Transverse colon (tissue), 4 donors: Measurements from ENCODE around the gene SCD5. TPM values are rescaled to one million over a fixed set of nuclear protein-coding genes. Genes with fewer than 3 reads are reported as not detected.

Experiments used
- DNase-seq: peaks from one replicate; pipeline ENCODE4 v3.0.0-alpha.2; 2019
- H3K27ac ChIP-seq, 4 donors: fragments of 200-600 bp; sonication (generic); 2 replicates each; pipeline ENCODE4 v1.5.1; 2016 to 2018; ENCODE audit warnings: inconsistent platforms in 4 of 4
- H3K27me3 ChIP-seq: fragments of 200-600 bp; sonication (generic); 2 replicates; pipeline ENCODE4 v1.5.1; 2017; ENCODE audit warnings: inconsistent platforms
- H3K36me3 ChIP-seq, 4 donors: fragments of 200-600 bp; sonication (generic); 2 replicates each; pipeline ENCODE4 v1.5.1; 2017 to 2019; ENCODE audit warnings: inconsistent platforms in 4 of 4
- H3K4me1 ChIP-seq, 4 donors: fragments of 200-600 bp; sonication (generic); 2 replicates each; pipeline ENCODE4 v1.5.1; 2017 to 2020; ENCODE audit warnings: inconsistent platforms in 4 of 4
- H3K4me3 ChIP-seq, 4 donors: fragments of 200-600 bp; sonication (generic); 1 replicate in 1 of 4; 2 replicates in 3 of 4; pipeline versions ENCODE4 v1.5.1 to v1.6.1; 2017 to 2019; ENCODE audit warnings: inconsistent platforms in 4 of 4
- H3K9me3 ChIP-seq, 2 donors: fragments of 200-600 bp; sonication (generic); 2 replicates each; pipeline ENCODE4 v1.5.1; 2017 to 2019; ENCODE audit warnings: inconsistent platforms in 2 of 2
- CTCF ChIP-seq, 5 experiments: fragments of 200-600 bp in 3 of 5; fragments of 450-650 bp in 2 of 5; sonication (generic) in 3 of 5; IDR thresholded peaks; 1 replicate in 2 of 5; 2 replicates in 3 of 5; pipeline ENCODE4 v1.5.1; 2016 to 2017; ENCODE audit warnings: antibody characterized with exemption in 5 of 5, inconsistent platforms in 3 of 5, mild to moderate bottlenecking in 2 of 5, moderate library complexity in 1 of 5
- EP300 ChIP-seq: sonication (generic); formaldehyde crosslinking; IDR thresholded peaks from one replicate; pipeline ENCODE4 v1.6.1; 2017; ENCODE audit warnings: antibody characterized with exemption, low read depth
- POLR2A ChIP-seq: fragments of 450-650 bp; IDR thresholded peaks from one replicate; pipeline ENCODE4 v1.6.1; 2016; ENCODE audit warnings: antibody characterized with exemption, mild to moderate bottlenecking, moderate library complexity
- POLR2AphosphoS5 ChIP-seq, 3 donors: sonication (generic); formaldehyde crosslinking; IDR thresholded peaks; one replicate each; pipeline ENCODE4 v1.6.1; 2016; ENCODE audit warnings: antibody characterized with exemption in 3 of 3
- WGBS, 2 donors: methylation state at CpG; one replicate each; pipeline ENCODE4 v1.1.5; 2018; ENCODE audit warnings: low coverage in 1 of 2; 5-methylcytosine and 5-hydroxymethylcytosine counted together
- in situ Hi-C, 4 donors: fragments of 200-750 bp; cut with MboI; loops; one replicate each; pipeline versions ENCODE4 v1.15.0 to v1.15.1; 2017; ENCODE audit warnings: low sequenced_read_pairs in 3 of 4, low pct_ligation_motif_present in 1 of 4, low pct_unique_long_range_greater_than_20kb in 1 of 4
- intact Hi-C: fragments of 100-400 bp; cut with DNase I; formaldehyde crosslinking; loops from one replicate; pipeline ENCODE4 v1.15.1; 2023; ENCODE audit warnings: low total_unique reads
- total RNA-seq, 4 donors: library from RNA; depleted of rRNA; stranded (reverse); fragments of >200 nt; gene quantifications; one replicate each; pipeline ENCODE4 v1.1.0, GENCODE V29; 2016

The SCD5 gene
- total RNA-seq, 4 donors from 2014 or later, result 1.5 to 7.5 (median 3.5) TPM

GRCh38 chr4:82648356-82648755 lies 150.2 kb downstream of the SCD5 start:
- TF ChIP-seq CTCF (IDR thresholded peaks at IDR 0.05) (no peak), POLR2AphosphoS5 (IDR thresholded peaks at IDR 0.05) (no peak), EP300 (no peak), POLR2A (no peak)
- Histone ChIP-seq H3K27me3 (no peaks in the 10 kb centered on the region), H3K4me3 (no peak overlapping the region), H3K4me1 (no peaks in the 10 kb centered on the region), H3K9me3 (no peaks in the 10 kb centered on the region), H3K36me3 (no peaks in the 10 kb centered on the region), H3K27ac (no peak overlapping the region)
- intact Hi-C loops, result no loop called here
- no peak for DNase-seq
- 42 to 71% methylated on average over 2 to 3 of the region's 3 CpGs for WGBS, 2 donors
- in situ Hi-C loops, result no loop called here

GRCh38 chr4:82645936-82646565 lies 152.5 kb downstream of the SCD5 start:
- in situ Hi-C loops, result no loop called here
- Histone ChIP-seq H3K36me3 (no peaks in the 10 kb centered on the region), H3K27me3 (no peaks in the 10 kb centered on the region), H3K4me1 (no peaks in the 10 kb centered on the region), H3K9me3 (no peaks in the 10 kb centered on the region), H3K4me3 (no peak overlapping the region), H3K27ac (no peak overlapping the region)
- TF ChIP-seq POLR2A (no peak), EP300 (no peak), CTCF (IDR thresholded peaks at IDR 0.05) (no peak), POLR2AphosphoS5 (IDR thresholded peaks at IDR 0.05) (no peak)
- intact Hi-C loops, result no loop called here
- DNase-seq, result no peak
- whole genome bisulfite sequencing, 2 donors, result 48 to 61% methylated on average over 5 of the region's 5 CpGs

GRCh38 chr4:82644734-82645126 lies 153.9 kb downstream of the SCD5 start:
- in situ Hi-C loops (no loop called here), intact Hi-C loops (no loop called here)
- no peak for DNase-seq
- H3K4me1 ChIP-seq, result no peaks in the 10 kb centered on the region
- TF ChIP-seq EP300 (no peak), POLR2AphosphoS5 (IDR thresholded peaks at IDR 0.05) (no peak)
- no peaks in the 10 kb centered on the region for H3K9me3 ChIP-seq
- H3K4me3 ChIP-seq, result no peak overlapping the region
- no peak overlapping the region for H3K27ac ChIP-seq
- no peaks in the 10 kb centered on the region for H3K36me3 ChIP-seq
- H3K27me3 ChIP-seq, result no peaks in the 10 kb centered on the region
- 59 to 66% methylated on average over 4 of the region's 4 CpGs for WGBS, 2 donors

- Histone ChIP-seq H3K36me3 (no peaks in the 10 kb centered on the region), H3K9me3 (no peaks in the 10 kb centered on the region), H3K4me1 (no peaks in the 10 kb centered on the region), H3K4me3 (no peak overlapping the region), H3K27ac (no peak overlapping the region), H3K27me3 (no peaks in the 10 kb centered on the region)
- DNase-seq, result no peak
- TF ChIP-seq CTCF (IDR thresholded peaks at IDR 0.05) (no peak), POLR2AphosphoS5 (IDR thresholded peaks at IDR 0.05) (no peak), POLR2A (no peak), EP300 (no peak)
- 89 to 92% methylated on average over 4 to 5 of the region's 5 CpGs for WGBS, 2 donors
- in situ Hi-C loops (no loop called here), intact Hi-C loops (no loop called here)
Measured at GRCh38 chr4:82643994-82644733, 154.4 kb downstream of the SCD5 start.
